ENCODE results near the gene PFKFB3. TPM values are rescaled to one million over a fixed set of nuclear protein-coding genes. Genes with fewer than 3 reads are reported as not detected.

PFKFB3 gene
- total and polyA plus RNA-seq, 2 experiments from 2014 or later = 21.6 to 26.2 TPM

GRCh38 chr10:6215683-6216484 lies 13.2 kb downstream of the PFKFB3 start:
- no peak overlapping the region for H3K4me2 ChIP-seq
- no peaks in the 10 kb centered on the region for H3K27me3 ChIP-seq
- peaks cover 11% of the 10 kb centered on the region for H4K20me1 ChIP-seq (ENCODE audit: insufficient read depth, poor library complexity, severe bottlenecking)
- DNase-seq (ENCODE audit: low spot score) = no peak
- WGBS (ENCODE audit: low lambda C conversion rate, missing lambda C conversion rate) = 93% methylated on average over 24 of the region's 24 CpGs
- no peak for TF ChIP-seq CTCF (IDR thresholded peaks at IDR 0.05; ENCODE audit: poor library complexity)
- TF ChIP-seq EZH2phosphoT487 (IDR thresholded peaks at IDR 0.05; ENCODE audit: low read depth, severe bottlenecking, unreplicated experiment) = no peak
- TF ChIP-seq EZH2 (IDR thresholded peaks at IDR 0.05; ENCODE audit: borderline replicate concordance) = no peak
- peaks cover 23% of the 10 kb centered on the region for H3K79me2 ChIP-seq
- no peak overlapping the region for H3K27ac ChIP-seq
- H3K4me3 ChIP-seq = no peak overlapping the region
- H2AFZ ChIP-seq = no peak overlapping the region
- H3K36me3 ChIP-seq (replicated peaks; ENCODE audit: insufficient read depth, low read depth) = no peaks in the 10 kb centered on the region
- peaks cover 13% of the 10 kb centered on the region for H3K4me1 ChIP-seq (ENCODE audit: insufficient read depth)
- H3K9me2 ChIP-seq (replicated peaks; ENCODE audit: insufficient read depth) = no peaks in the 10 kb centered on the region
- no peaks in the 10 kb centered on the region for H3K9me3 ChIP-seq (ENCODE audit: low read depth)

- H4K20me1 ChIP-seq (ENCODE audit: insufficient read depth, poor library complexity, severe bottlenecking) = peaks cover under 1% of the 10 kb centered on the region
- peaks cover 3% of the 10 kb centered on the region for H3K4me1 ChIP-seq (ENCODE audit: insufficient read depth)
- DNase-seq (ENCODE audit: low spot score) = no peak
- no peak overlapping the region for H3K4me2 ChIP-seq
- 91% methylated on average over 20 of the region's 20 CpGs for WGBS (ENCODE audit: low lambda C conversion rate, missing lambda C conversion rate)
- TF ChIP-seq EZH2 (IDR thresholded peaks at IDR 0.05; ENCODE audit: borderline replicate concordance) (no peak), CTCF (IDR thresholded peaks at IDR 0.05; ENCODE audit: poor library complexity) (no peak), EZH2phosphoT487 (IDR thresholded peaks at IDR 0.05; ENCODE audit: low read depth, severe bottlenecking, unreplicated experiment) (no peak)
- no peak overlapping the region for H2AFZ ChIP-seq
- H3K27ac ChIP-seq = no peak overlapping the region
- no peaks in the 10 kb centered on the region for H3K9me3 ChIP-seq (ENCODE audit: low read depth)
- H3K9me2 ChIP-seq (replicated peaks; ENCODE audit: insufficient read depth) = no peaks in the 10 kb centered on the region
- no peaks in the 10 kb centered on the region for H3K27me3 ChIP-seq
- no peaks in the 10 kb centered on the region for H3K36me3 ChIP-seq (replicated peaks; ENCODE audit: insufficient read depth, low read depth)
- H3K4me3 ChIP-seq = no peak overlapping the region
- peaks cover 14% of the 10 kb centered on the region for H3K79me2 ChIP-seq
Observed at GRCh38 chr10:6216916-6217315, 14.2 kb downstream of the PFKFB3 start.

GRCh38 chr10:6217611-6218010 lies 14.9 kb downstream of the PFKFB3 start:
- H4K20me1 ChIP-seq (ENCODE audit: insufficient read depth, poor library complexity, severe bottlenecking) = no peaks in the 10 kb centered on the region
- H3K9me2 ChIP-seq (replicated peaks; ENCODE audit: insufficient read depth) = no peaks in the 10 kb centered on the region
- H3K27me3 ChIP-seq = no peaks in the 10 kb centered on the region
- DNase-seq (ENCODE audit: low spot score) = no peak
- H3K4me1 ChIP-seq (ENCODE audit: insufficient read depth) = no peaks in the 10 kb centered on the region
- H3K36me3 ChIP-seq (replicated peaks; ENCODE audit: insufficient read depth, low read depth) = no peaks in the 10 kb centered on the region
- H3K4me2 ChIP-seq = no peak overlapping the region
- no peak overlapping the region for H3K4me3 ChIP-seq
- no peak overlapping the region for H3K27ac ChIP-seq
- TF ChIP-seq CTCF (IDR thresholded peaks at IDR 0.05; ENCODE audit: poor library complexity) = no peak
- no peak for TF ChIP-seq EZH2 (IDR thresholded peaks at IDR 0.05; ENCODE audit: borderline replicate concordance)
- TF ChIP-seq EZH2phosphoT487 (IDR thresholded peaks at IDR 0.05; ENCODE audit: low read depth, severe bottlenecking, unreplicated experiment) = no peak
- peaks cover 7% of the 10 kb centered on the region for H3K79me2 ChIP-seq
- 67% methylated on average over 3 of the region's 3 CpGs for WGBS (ENCODE audit: low lambda C conversion rate, missing lambda C conversion rate)
- H3K9me3 ChIP-seq (ENCODE audit: low read depth) = no peaks in the 10 kb centered on the region
- no peak overlapping the region for H2AFZ ChIP-seq
